Karpas-422 (cell line): ENCODE data around the gene ART5. TPM values are rescaled to one million over a fixed set of nuclear protein-coding genes. Genes with fewer than 3 reads are reported as not detected.
"Not testable (repeated sequence)": the region's sequence is repeated elsewhere in the genome, so short reads cannot be mapped to it uniquely, and the experiment has no call there.

Experiments
- DNase-seq: peaks from one replicate; pipeline ENCODE4 v3.0.0-alpha.2; 2015
- H2AFZ ChIP-seq: fragments of 200-600 bp; sonication (generic); 2 replicates; pipeline ENCODE4 v1.6.1; 2014; ENCODE audit warnings: antibody characterized with exemption, low read length, mixed read lengths
- H3K27ac ChIP-seq: fragments of 200-600 bp; sonication (generic); 2 replicates; pipeline ENCODE4 v1.5.1; 2014; ENCODE audit warnings: mild to moderate bottlenecking, low read length, moderate library complexity
- H3K27me3 ChIP-seq: fragments of 200-600 bp; sonication (generic); 2 replicates; pipeline ENCODE4 v1.6.1; 2014; ENCODE audit warnings: low read length, mixed read lengths
- H3K36me3 ChIP-seq: fragments of 200-600 bp; sonication (generic); 2 replicates; pipeline ENCODE4 v1.6.1; 2014; ENCODE audit warnings: low read length, mixed read lengths; ENCODE audit not compliant: insufficient read depth
- H3K4me1 ChIP-seq: fragments of 200-600 bp; sonication (generic); 2 replicates; pipeline ENCODE4 v1.6.1; 2014; ENCODE audit warnings: mild to moderate bottlenecking, low read length, mixed read lengths
- H3K4me2 ChIP-seq: fragments of 200-600 bp; sonication (generic); 2 replicates; pipeline ENCODE4 v1.6.1; 2014; ENCODE audit warnings: low read length, low read depth, mild to moderate bottlenecking; ENCODE audit not compliant: poor library complexity, severe bottlenecking
- H3K4me3 ChIP-seq: fragments of 200-600 bp; sonication (generic); 2 replicates; pipeline ENCODE4 v1.5.1; 2014; ENCODE audit warnings: mild to moderate bottlenecking, antibody characterized with exemption, low read length, mixed read lengths
- H3K79me2 ChIP-seq: fragments of 200-600 bp; sonication (generic); 2 replicates; pipeline ENCODE4 v1.6.1; 2014; ENCODE audit warnings: mild to moderate bottlenecking, low read length, mixed read lengths
- H3K9ac ChIP-seq: fragments of 200-600 bp; sonication (generic); 2 replicates; pipeline ENCODE4 v1.6.0; 2014; ENCODE audit warnings: low read length
- H3K9me2 ChIP-seq: fragments of 200-600 bp; sonication (generic), shearing (Covaris generic); replicated peaks from 2 replicates; pipeline ENCODE4 v1.6.0; 2014; ENCODE audit warnings: mild to moderate bottlenecking, low read length, moderate library complexity; ENCODE audit not compliant: insufficient read depth
- H3K9me3 ChIP-seq: fragments of 300-700, 200-600 bp; sonication (generic); 2 replicates; pipeline ENCODE4 v1.6.1; 2014; ENCODE audit warnings: low read length, mixed read lengths
- H4K20me1 ChIP-seq: fragments of 200-600 bp; sonication (generic); 2 replicates; pipeline ENCODE4 v1.6.1; 2014; ENCODE audit warnings: mild to moderate bottlenecking, antibody characterized with exemption, low read length, low read depth; ENCODE audit not compliant: insufficient read depth
- total RNA-seq: library from RNA; depleted of rRNA; stranded (reverse); fragments of >200 nt; shearing (Covaris generic); gene quantifications from 2 replicates; pipeline ENCODE4 v1.2.3, GENCODE V29; 2014; ENCODE audit warnings: low replicate concordance

ART5 gene
- total RNA-seq, 1 experiment from 2014 or later: not detected

DNA sequence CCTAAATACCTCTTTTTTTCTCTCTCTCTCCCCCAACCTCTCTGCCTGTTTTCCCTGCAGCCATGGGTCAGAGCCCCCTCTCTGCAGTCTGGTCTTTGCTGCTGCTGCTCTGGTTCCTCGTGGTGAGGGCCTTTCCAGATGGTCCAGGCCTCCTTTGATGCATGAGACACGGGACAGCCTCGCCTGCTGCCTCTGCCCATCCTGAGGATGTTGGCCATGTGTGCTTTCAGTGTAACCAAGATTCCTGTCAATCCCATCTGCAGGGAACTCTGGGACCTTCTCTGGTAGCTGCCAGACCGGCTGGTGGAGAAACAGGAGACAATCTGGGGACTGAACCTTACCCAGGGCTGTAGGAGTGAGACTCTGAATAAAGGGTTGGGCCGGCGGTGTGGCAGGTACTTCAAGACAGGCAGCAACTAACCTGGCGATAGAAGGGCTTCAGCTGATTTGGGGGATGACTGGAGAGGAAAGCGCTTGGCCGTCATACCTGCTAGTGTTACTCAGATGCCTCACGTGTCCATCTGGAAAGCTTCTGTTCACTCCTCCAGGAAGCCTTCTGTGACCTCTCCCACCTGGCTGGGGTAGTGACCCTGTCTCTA, 22.3 kb upstream of the ART5 start:
- DNase-seq: no peak
- Histone ChIP-seq H3K27me3 (no peaks in the 10 kb centered on the region), H3K4me2 (no peak overlapping the region), H3K9me2 (no peaks in the 10 kb centered on the region), H3K4me3 (no peak overlapping the region), H2AFZ (no peak overlapping the region), H3K36me3 (peaks cover under 1% of the 10 kb centered on the region; the same call in 1 of the 2 replicates), H3K9me3 (no peaks in the 10 kb centered on the region), H3K79me2 (no peaks in the 10 kb centered on the region), H3K4me1 (no peaks in the 10 kb centered on the region), H3K27ac (no peak overlapping the region), H4K20me1 (peaks cover 9% of the 10 kb centered on the region; the same call in 1 of the 2 replicates), H3K9ac (no peak overlapping the region)

- Histone ChIP-seq H3K4me3 (no peak overlapping the region), H4K20me1 (peaks cover 9% of the 10 kb centered on the region; the same call in 1 of the 2 replicates), H3K9me2 (no peaks in the 10 kb centered on the region), H3K79me2 (no peaks in the 10 kb centered on the region), H3K36me3 (no peaks in the 10 kb centered on the region; the same call in 1 of the 2 replicates), H3K27ac (no peak overlapping the region), H3K9ac (no peak overlapping the region), H3K27me3 (no peaks in the 10 kb centered on the region), H3K4me1 (no peaks in the 10 kb centered on the region), H2AFZ (no peak overlapping the region), H3K4me2 (no peak overlapping the region), H3K9me3 (no peaks in the 10 kb centered on the region)
- DNase-seq: no peak
These were observed 21.1 kb upstream of the ART5 start for GRCh38 chr11:3662856-3663255.

GRCh38 chr11:3660960-3661359, 19.2 kb upstream of the ART5 start:
- peaks cover 9% of the 10 kb centered on the region; the same call in 1 of the 2 replicates for H4K20me1 ChIP-seq
- H3K27me3 ChIP-seq: no peaks in the 10 kb centered on the region
- H3K9me3 ChIP-seq: no peaks in the 10 kb centered on the region
- H3K9me2 ChIP-seq: no peaks in the 10 kb centered on the region
- DNase-seq: no peak
- H3K36me3 ChIP-seq: no peaks in the 10 kb centered on the region; the same call in 1 of the 2 replicates
- H3K27ac ChIP-seq: no peak overlapping the region
- no peak overlapping the region for H3K4me2 ChIP-seq
- no peaks in the 10 kb centered on the region for H3K4me1 ChIP-seq
- no peak overlapping the region for H3K4me3 ChIP-seq
- H2AFZ ChIP-seq: no peak overlapping the region
- H3K9ac ChIP-seq: no peak overlapping the region
- H3K79me2 ChIP-seq: no peaks in the 10 kb centered on the region

- H3K4me2 ChIP-seq: no peak overlapping the region
- H4K20me1 ChIP-seq: peaks cover 9% of the 10 kb centered on the region; the same call in 1 of the 2 replicates
- no peaks in the 10 kb centered on the region for H3K9me3 ChIP-seq
- H3K36me3 ChIP-seq: no peaks in the 10 kb centered on the region
- H3K9ac ChIP-seq: no peak overlapping the region
- H3K27ac ChIP-seq: no peak overlapping the region
- H3K79me2 ChIP-seq: no peaks in the 10 kb centered on the region
- H2AFZ ChIP-seq: no peak overlapping the region
- no peaks in the 10 kb centered on the region for H3K9me2 ChIP-seq
- H3K27me3 ChIP-seq: no peaks in the 10 kb centered on the region
- H3K4me1 ChIP-seq: no peaks in the 10 kb centered on the region
- no peak overlapping the region for H3K4me3 ChIP-seq
- DNase-seq: no peak
These were observed 18.1 kb upstream of the ART5 start for GRCh38 chr11:3659595-3660515.

GRCh38 chr11:3658252-3658651, 16.5 kb upstream of the ART5 start:
- Histone ChIP-seq H3K4me1 (no peaks in the 10 kb centered on the region), H3K79me2 (no peaks in the 10 kb centered on the region), H3K36me3 (no peaks in the 10 kb centered on the region), H2AFZ (no peak overlapping the region), H3K27ac (no peak overlapping the region), H4K20me1 (peaks cover 5% of the 10 kb centered on the region; the same call in 1 of the 2 replicates), H3K4me2 (no peak overlapping the region), H3K27me3 (no peaks in the 10 kb centered on the region), H3K9me3 (no peaks in the 10 kb centered on the region), H3K9ac (no peak overlapping the region), H3K4me3 (no peak overlapping the region), H3K9me2 (no peaks in the 10 kb centered on the region)
- DNase-seq: no peak

DNA sequence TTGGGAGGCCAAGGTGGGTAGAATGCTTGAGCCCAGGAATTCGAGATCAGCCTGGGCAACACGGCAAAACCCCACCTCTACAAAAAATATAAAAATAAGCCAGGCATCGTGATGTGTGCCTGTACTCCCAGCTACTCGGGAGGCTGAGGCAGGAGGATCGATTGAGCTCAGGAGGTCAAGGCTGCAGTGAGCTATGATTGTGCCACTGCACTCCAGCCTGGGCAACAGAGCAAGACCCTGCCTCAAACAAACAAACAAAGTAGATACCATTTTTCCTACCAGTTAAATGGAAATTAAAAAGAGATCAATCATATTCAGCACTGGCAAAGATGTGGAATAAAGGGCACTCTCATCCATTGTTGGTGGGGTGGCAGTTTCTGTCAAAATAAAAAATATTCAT, 15.5 kb upstream of the ART5 start:
- not testable (repeated sequence) for H3K27ac ChIP-seq, H3K4me1 ChIP-seq, H3K27me3 ChIP-seq, H3K36me3 ChIP-seq, H3K9me3 ChIP-seq, H4K20me1 ChIP-seq, H3K9ac ChIP-seq, H3K4me3 ChIP-seq, H3K79me2 ChIP-seq, H3K4me2 ChIP-seq, DNase-seq, H2AFZ ChIP-seq, H3K9me2 ChIP-seq

GRCh38 chr11:3655547-3655946, 13.8 kb upstream of the ART5 start:
- no peaks in the 10 kb centered on the region for H3K4me1 ChIP-seq
- H4K20me1 ChIP-seq: peaks cover 1% of the 10 kb centered on the region; the same call in 1 of the 2 replicates
- H3K36me3 ChIP-seq: no peaks in the 10 kb centered on the region
- no peak overlapping the region for H2AFZ ChIP-seq
- no peak overlapping the region for H3K9ac ChIP-seq
- H3K79me2 ChIP-seq: no peaks in the 10 kb centered on the region
- peak; percentile 51 for DNase-seq
- no peaks in the 10 kb centered on the region for H3K9me3 ChIP-seq
- no peak overlapping the region for H3K27ac ChIP-seq
- no peak overlapping the region for H3K4me3 ChIP-seq
- H3K27me3 ChIP-seq: no peaks in the 10 kb centered on the region
- H3K4me2 ChIP-seq: no peak overlapping the region
- H3K9me2 ChIP-seq: no peaks in the 10 kb centered on the region

- not testable (repeated sequence) for H3K36me3 ChIP-seq, H3K79me2 ChIP-seq, H3K4me3 ChIP-seq, H3K27me3 ChIP-seq, H3K9me3 ChIP-seq, DNase-seq, H3K4me2 ChIP-seq, H3K9me2 ChIP-seq, H3K4me1 ChIP-seq, H3K27ac ChIP-seq, H2AFZ ChIP-seq, H3K9ac ChIP-seq, H4K20me1 ChIP-seq
These were observed 10.7 kb upstream of the ART5 start for GRCh38 chr11:3652514-3652913.
